GM23338 (cell line): ENCODE data around the gene PHLDB1. TPM values are rescaled to one million over a fixed set of nuclear protein-coding genes. Genes with fewer than 3 reads are reported as not detected.

Experiments
- ATAC-seq: fragments of 200-7000 bp; cut with Tn5 transposase; 3 replicates; pipeline ENCODE4 v1.9.1; 2020
- DNase-seq: peaks from one replicate; pipeline ENCODE4 v3.0.0-alpha.2; 2015; ENCODE audit warnings: low spot score
- H2AFZ ChIP-seq: fragments of 200-600 bp; sonication (generic); 2 replicates; pipeline ENCODE4 v1.8.0; 2016; ENCODE audit warnings: antibody characterized with exemption, mild to moderate bottlenecking, moderate library complexity
- H3F3A ChIP-seq: fragments of 200-600 bp; sonication (generic); replicated peaks from 2 replicates; pipeline ENCODE4 v1.8.0; 2017; ENCODE audit warnings: antibody characterized with exemption, mixed run types, low read depth
- H3K27ac ChIP-seq: fragments of 200-600 bp; sonication (generic); 2 replicates; pipeline ENCODE4 v1.6.1; 2016; ENCODE audit warnings: low read depth
- H3K27me3 ChIP-seq: fragments of 200-600 bp; sonication (generic); 2 replicates; pipeline ENCODE4 v1.8.0; 2016; ENCODE audit warnings: mild to moderate bottlenecking, mixed run types, moderate library complexity; ENCODE audit not compliant: insufficient read depth
- H3K36me3 ChIP-seq: fragments of 200-600 bp; sonication (generic); 2 replicates; pipeline ENCODE4 v1.8.0; 2016; ENCODE audit warnings: mild to moderate bottlenecking; ENCODE audit not compliant: insufficient read depth
- H3K4me1 ChIP-seq: fragments of 200-600 bp; sonication (generic); 2 replicates; pipeline ENCODE4 v1.8.0; 2016; ENCODE audit warnings: mild to moderate bottlenecking, moderate library complexity; ENCODE audit not compliant: insufficient read depth
- H3K4me2 ChIP-seq: fragments of 200-600 bp; sonication (generic); 2 replicates; pipeline ENCODE4 v1.7.1; 2017; ENCODE audit warnings: mixed run types
- H3K4me3 ChIP-seq: fragments of 200-600 bp; sonication (generic); 2 replicates; pipeline ENCODE4 v1.6.1; 2016; ENCODE audit warnings: mixed run types
- H3K79me2 ChIP-seq: fragments of 200-600 bp; sonication (generic); replicated peaks from 2 replicates; pipeline ENCODE4 v1.8.0; 2017; ENCODE audit warnings: mild to moderate bottlenecking; ENCODE audit not compliant: insufficient read depth
- H3K9me2 ChIP-seq: fragments of 200-600 bp; sonication (generic); 2 replicates; pipeline ENCODE4 v1.8.0; 2017; ENCODE audit not compliant: insufficient read depth
- H4K20me1 ChIP-seq: fragments of 200-600 bp; sonication (generic); replicated peaks from 2 replicates; pipeline ENCODE4 v1.8.0; 2017; ENCODE audit warnings: mild to moderate bottlenecking; ENCODE audit not compliant: insufficient read depth
- H3K27ac Mint-ChIP-seq: 2 replicates; pipeline ENCODE4 v1.8.0; 2020; ENCODE audit warnings: inconsistent platforms, mild to moderate bottlenecking, moderate library complexity, mixed read lengths
- H3K27me3 Mint-ChIP-seq: 3 replicates; pipeline ENCODE4 v1.8.0; 2022; ENCODE audit warnings: low read depth, mild to moderate bottlenecking, moderate library complexity, mixed read lengths, inconsistent platforms; ENCODE audit not compliant: insufficient read depth, poor library complexity
- H3K36me3 Mint-ChIP-seq: 3 replicates; pipeline ENCODE4 v1.8.0; 2021; ENCODE audit warnings: low read depth, mild to moderate bottlenecking, inconsistent platforms, moderate library complexity, mixed read lengths
- H3K4me1 Mint-ChIP-seq: 3 replicates; pipeline ENCODE4 v1.8.0; 2020; ENCODE audit warnings: mild to moderate bottlenecking, inconsistent platforms, mixed read lengths
- H3K4me3 Mint-ChIP-seq: 3 replicates; pipeline ENCODE4 v1.8.0; 2021; ENCODE audit warnings: moderate library complexity, mild to moderate bottlenecking, inconsistent platforms, mixed read lengths
- H3K9me3 Mint-ChIP-seq: 3 replicates; pipeline ENCODE4 v1.8.0; 2020; ENCODE audit warnings: moderate library complexity, mild to moderate bottlenecking, inconsistent platforms, mixed read lengths
- CREB1 ChIP-seq: fragments of 250-450 bp; sonication (Bioruptor Pico); IDR thresholded peaks from 2 replicates; pipeline ENCODE4 v1.5.0; 2020; ENCODE audit warnings: low read depth, mild to moderate bottlenecking, moderate library complexity
- CTCF ChIP-seq, 2 experiments: fragments of 200-600 bp in 1 of 2; sonication (generic) in 1 of 2; conservative IDR thresholded peaks; 2 replicates each; pipeline versions ENCODE4 v1.5.1 to v1.6.1; 2016 to 2017; ENCODE audit warnings: antibody characterized with exemption in 2 of 2, low read depth in 2 of 2, mild to moderate bottlenecking in 2 of 2, moderate library complexity in 1 of 2
- EZH2 ChIP-seq: fragments of 200-600 bp; sonication (generic); IDR thresholded peaks from one replicate; pipeline ENCODE4 v1.8.0; 2017; ENCODE audit warnings: antibody characterized with exemption, mild to moderate bottlenecking, low read depth; ENCODE audit not compliant: unreplicated experiment
- POLR2AphosphoS5 ChIP-seq: IDR thresholded peaks from 2 replicates; pipeline ENCODE4 v1.6.1; 2016; ENCODE audit warnings: antibody characterized with exemption, low read depth
- REST ChIP-seq: IDR thresholded peaks from one replicate; pipeline ENCODE4 v1.6.1; 2018; ENCODE audit warnings: antibody characterized with exemption; ENCODE audit not compliant: unreplicated experiment
- ZNF462 ChIP-seq: fragments of 250-450 bp; sonication (Bioruptor Pico); IDR thresholded peaks from 2 replicates; pipeline ENCODE4 v1.5.0; 2020; ENCODE audit warnings: mild to moderate bottlenecking, moderate library complexity
- polyA plus RNA-seq: library from polyadenylated mRNA; unstranded; fragments of >200 nt; fragmentation: Nextera tagmentation; extraction: Ambion mirVana; gene quantifications from 2 replicates; pipeline ENCODE4 v1.2.1, GENCODE V29; 2016
- total RNA-seq: library from RNA; depleted of rRNA; stranded (reverse); fragments of >200 nt; shearing (Covaris generic); gene quantifications from 2 replicates; pipeline ENCODE4 v1.2.3, GENCODE V29; 2014

Gene PHLDB1
- total and polyA plus RNA-seq, 2 experiments from 2014 or later = 46.0 to 85.2 TPM

- no peak for TF ChIP-seq ZNF462
- no peak for TF ChIP-seq CTCF (conservative IDR thresholded peaks at IDR 0.05; ENCODE audit: low read depth in 2 of 2)
Measured at GRCh38 chr11:118694771-118695170, 87.4 kb downstream of the PHLDB1 start (continued).

- Mint-ChIP-seq H3K4me3 (no peak overlapping the region), H3K36me3 (peaks cover 14% of the 10 kb centered on the region), H3K4me1 (peaks cover 28% of the 10 kb centered on the region), H3K27ac (no peak overlapping the region), H3K9me3 (peaks cover 20% of the 10 kb centered on the region), H3K27me3 (peaks cover 7% of the 10 kb centered on the region)
- H3K9me2 ChIP-seq = no peaks in the 10 kb centered on the region
- peaks cover 8% of the 10 kb centered on the region; the same call in 1 of the 2 replicates for H3K4me1 ChIP-seq
- ATAC-seq = peak; percentile 75
- H3K4me3 ChIP-seq = no peak overlapping the region
- 0 out of 2 replicates have a peak, but pooled peaks cover 6% of the 10 kb centered on the region for H3F3A ChIP-seq
- peak; percentile 34 for DNase-seq
- H4K20me1 ChIP-seq = no peaks in the 10 kb centered on the region
- no peaks in the 10 kb centered on the region for H3K79me2 ChIP-seq
- H3K4me2 ChIP-seq = no peak overlapping the region
- no peaks in the 10 kb centered on the region for H3K27me3 ChIP-seq
- no peaks in the 10 kb centered on the region for H3K36me3 ChIP-seq
- H2AFZ ChIP-seq = peak overlapping the region; percentile 66; the same call in 1 of the 2 replicates
- H3K27ac ChIP-seq = no peak overlapping the region
- no peak for TF ChIP-seq REST
- TF ChIP-seq EZH2 = no peak
- no peak for TF ChIP-seq CREB1 (CRISPR knock-in tag)
- no peak for TF ChIP-seq POLR2AphosphoS5
Measured at GRCh38 chr11:118696673-118697226, 89.3 kb downstream of the PHLDB1 start.
